GM19468 (cell line): ENCODE results near the gene SLC35F2.
A peak's percentile ranks its signal among the peaks of the same experiment; 100 is the strongest.

Experiments used
- ATAC-seq: cut with Tn5 transposase; IDR thresholded peaks from one replicate; pipeline ENCODE4 v1.9.1; 2021; ENCODE audit warnings: mild to moderate bottlenecking, moderate library complexity, moderate number of reproducible peaks; ENCODE audit not compliant: unreplicated experiment; ENCODE audit errors: extremely low read depth

SLC35F2 gene

GRCh38 chr11:107743191-107743590, 115.4 kb downstream of the SLC35F2 start:
- ATAC-seq, result no peak

GRCh38 chr11:107741044-107741823, 117.4 kb downstream of the SLC35F2 start:
- peak; percentile 86 for ATAC-seq
